ENCODE measurements around the gene MSRB1.

- TF ChIP-seq, protein P1, sequence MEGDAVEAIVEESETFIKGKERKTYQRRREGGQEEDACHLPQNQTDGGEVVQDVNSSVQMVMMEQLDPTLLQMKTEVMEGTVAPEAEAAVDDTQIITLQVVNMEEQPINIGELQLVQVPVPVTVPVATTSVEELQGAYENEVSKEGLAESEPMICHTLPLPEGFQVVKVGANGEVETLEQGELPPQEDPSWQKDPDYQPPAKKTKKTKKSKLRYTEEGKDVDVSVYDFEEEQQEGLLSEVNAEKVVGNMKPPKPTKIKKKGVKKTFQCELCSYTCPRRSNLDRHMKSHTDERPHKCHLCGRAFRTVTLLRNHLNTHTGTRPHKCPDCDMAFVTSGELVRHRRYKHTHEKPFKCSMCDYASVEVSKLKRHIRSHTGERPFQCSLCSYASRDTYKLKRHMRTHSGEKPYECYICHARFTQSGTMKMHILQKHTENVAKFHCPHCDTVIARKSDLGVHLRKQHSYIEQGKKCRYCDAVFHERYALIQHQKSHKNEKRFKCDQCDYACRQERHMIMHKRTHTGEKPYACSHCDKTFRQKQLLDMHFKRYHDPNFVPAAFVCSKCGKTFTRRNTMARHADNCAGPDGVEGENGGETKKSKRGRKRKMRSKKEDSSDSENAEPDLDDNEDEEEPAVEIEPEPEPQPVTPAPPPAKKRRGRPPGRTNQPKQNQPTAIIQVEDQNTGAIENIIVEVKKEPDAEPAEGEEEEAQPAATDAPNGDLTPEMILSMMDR (IDR thresholded peaks at IDR 0.05; ENCODE audit: insufficient read depth, low read length, poor library complexity, severe bottlenecking) = no peak
- TF ChIP-seq EZH2phosphoT487 (conservative IDR thresholded peaks at IDR 0.05; ENCODE audit: low read length) = no peak
Observed at GRCh38 chr16:1976216-1976520, 33.2 kb upstream of the MSRB1 start.
